ENCODE measurements around the gene GIMD1. TPM values are rescaled to one million over a fixed set of nuclear protein-coding genes. Genes with fewer than 3 reads are reported as not detected.
"Not testable (repeated sequence)": the region's sequence is repeated elsewhere in the genome, so short reads cannot be mapped to it uniquely, and the experiment has no call there.

Gene GIMD1
- polyA plus RNA-seq, result not detected

DNA sequence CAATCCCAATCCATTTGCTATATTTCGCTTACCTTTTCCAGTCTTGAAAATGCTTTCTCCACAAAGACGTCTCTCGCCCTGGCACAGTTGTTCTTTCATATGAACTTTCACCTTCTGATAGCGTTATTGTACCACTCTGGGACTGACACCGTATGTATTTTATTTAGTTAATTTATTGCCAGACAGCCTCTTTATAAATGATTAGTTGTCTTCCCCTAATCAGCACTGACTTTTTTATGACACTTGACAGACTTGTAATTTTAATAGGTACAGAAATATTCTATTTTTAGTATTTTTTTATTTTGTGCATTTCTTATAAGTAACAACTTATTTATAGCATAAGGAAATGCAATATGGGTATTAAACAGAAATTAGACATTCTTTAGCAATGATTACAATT, at the start of gene GIMD1:
Gene GIMD1, minus strand, starts transcription at position 101 of the 400 bp plus-strand sequence. CDS start 1,343 bp downstream, outside the sequence.
- Mint-ChIP-seq H3K36me3 (no peaks in the 10 kb centered on the region), H3K27ac (no peak within 1 kb of the TSS), H3K27me3 (ENCODE audit: low read depth in 3 of 3) (peaks cover 2 to 3% (median 3%) of the 10 kb centered on the region in 3 donors), H3K4me1 (no peaks in the 10 kb centered on the region), H3K4me3 (no peak within 1 kb of the TSS), H3K9me3 (no peaks in the 10 kb centered on the region)
- DNase-seq, result no peak

DNA sequence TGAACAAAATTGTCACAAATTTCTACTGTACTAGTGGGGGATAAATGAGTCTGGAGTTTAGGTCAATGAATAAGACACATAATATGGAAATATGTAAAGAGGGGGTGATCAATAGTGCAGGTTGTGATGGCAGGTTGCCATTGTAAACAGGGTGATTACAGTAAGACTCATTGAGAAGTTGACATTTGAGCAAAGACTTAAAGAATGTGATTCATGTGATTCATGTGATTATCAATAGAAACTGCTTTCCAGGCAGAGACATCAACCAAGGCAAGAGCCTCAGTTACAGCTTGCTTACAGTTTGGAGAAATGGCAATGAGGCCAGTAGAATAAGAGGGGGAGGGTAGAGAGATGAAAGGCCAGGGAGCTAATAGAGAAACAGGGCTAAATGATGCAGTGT, 45.8 kb upstream of the GIMD1 start:
- no peaks in the 10 kb centered on the region for H3K36me3 Mint-ChIP-seq
- DNase-seq, result no peak
- no peaks in the 10 kb centered on the region for H3K4me1 Mint-ChIP-seq
- peaks cover 0 to 3% (median 0%) of the 10 kb centered on the region in 3 donors for H3K27me3 Mint-ChIP-seq (ENCODE audit: low read depth in 3 of 3)
- H3K9me3 Mint-ChIP-seq, result peaks cover 2 to 13% (median 6%) of the 10 kb centered on the region in 6 donors
- H3K27ac Mint-ChIP-seq, result no peak overlapping the region
- H3K4me3 Mint-ChIP-seq, result no peak overlapping the region

DNA sequence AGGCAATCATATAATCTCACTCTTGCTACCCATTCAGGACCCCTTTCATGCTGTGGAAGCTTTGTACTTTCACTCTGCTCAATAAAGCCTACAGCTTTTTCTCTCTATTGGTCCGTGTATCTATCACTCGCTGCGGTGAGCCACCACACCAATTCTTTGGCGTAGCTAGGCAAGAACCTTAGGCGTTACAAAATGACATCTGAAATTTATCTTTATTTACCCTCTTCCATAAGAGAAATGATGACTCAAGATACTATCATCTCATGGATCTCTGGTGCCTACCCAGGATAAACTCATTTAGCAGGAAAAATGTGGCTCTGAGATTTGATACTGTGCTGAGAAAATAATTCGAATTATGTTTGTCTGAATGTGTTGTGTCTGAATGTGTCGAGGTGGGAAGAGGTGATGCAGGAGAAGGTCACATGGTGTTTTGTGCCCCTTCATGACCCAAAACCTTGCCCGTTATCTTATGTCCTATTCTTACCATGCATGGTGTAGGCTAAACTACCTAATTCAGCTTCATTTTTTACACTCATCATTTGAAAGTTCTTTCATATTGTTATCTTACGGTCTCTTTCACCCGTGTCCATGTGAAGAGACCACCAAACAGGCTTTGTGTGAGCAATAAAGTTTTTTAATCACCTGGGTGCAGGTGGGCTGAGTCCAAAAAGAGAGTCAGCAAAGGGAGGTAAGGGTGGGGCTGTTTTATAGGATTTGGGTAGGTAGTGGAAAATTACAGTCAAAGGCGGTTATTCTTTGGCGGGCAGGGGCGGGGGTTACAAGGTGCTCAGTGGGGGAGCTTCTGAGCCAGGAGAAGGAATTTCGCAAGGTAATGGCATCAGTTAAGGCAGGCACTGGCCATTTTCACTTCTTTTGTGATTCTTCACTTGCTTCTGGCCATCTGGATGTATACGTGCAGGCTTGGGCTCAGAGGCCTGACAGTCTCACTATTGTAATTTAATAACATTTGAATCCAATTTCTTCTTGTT, 41.6 kb upstream of the GIMD1 start:
- Mint-ChIP-seq H3K27ac (no peak overlapping the region), H3K36me3 (no peaks in the 10 kb centered on the region), H3K9me3 (peaks cover 6 to 20% (median 10%) of the 10 kb centered on the region in 6 donors), H3K27me3 (ENCODE audit: low read depth in 3 of 3) (peaks cover 0 to 4% (median 4%) of the 10 kb centered on the region in 3 donors), H3K4me3 (no peak overlapping the region), H3K4me1 (no peaks in the 10 kb centered on the region)
- DNase-seq, result no peak

DNA sequence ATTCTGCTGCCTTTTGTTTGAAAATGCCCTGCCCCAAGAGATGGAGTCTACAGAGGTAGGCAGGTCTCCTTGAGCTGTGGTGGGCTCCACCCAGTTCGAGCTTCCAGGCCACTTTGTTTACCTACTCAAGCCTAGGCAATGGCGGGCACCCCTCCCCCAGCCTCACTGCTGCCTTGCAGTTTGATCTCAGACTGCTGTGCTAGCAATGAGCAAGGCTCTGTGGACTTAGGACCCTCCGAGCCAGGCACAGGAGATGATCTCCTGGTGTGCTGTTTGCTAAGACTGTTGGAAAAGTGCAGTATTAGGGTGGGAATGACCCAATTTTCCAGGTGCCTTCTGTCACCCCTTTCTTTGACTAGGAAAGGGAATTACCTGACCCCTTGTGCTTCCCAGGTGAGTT, 39.4 kb upstream of the GIMD1 start:
- not testable (repeated sequence) for H3K4me1 Mint-ChIP-seq; H3K36me3 Mint-ChIP-seq; DNase-seq; H3K27ac Mint-ChIP-seq; H3K27me3 Mint-ChIP-seq (ENCODE audit: low read depth in 3 of 3); H3K4me3 Mint-ChIP-seq
- peaks cover 6 to 17% (median 8%) of the 10 kb centered on the region in 6 donors for H3K9me3 Mint-ChIP-seq

DNA sequence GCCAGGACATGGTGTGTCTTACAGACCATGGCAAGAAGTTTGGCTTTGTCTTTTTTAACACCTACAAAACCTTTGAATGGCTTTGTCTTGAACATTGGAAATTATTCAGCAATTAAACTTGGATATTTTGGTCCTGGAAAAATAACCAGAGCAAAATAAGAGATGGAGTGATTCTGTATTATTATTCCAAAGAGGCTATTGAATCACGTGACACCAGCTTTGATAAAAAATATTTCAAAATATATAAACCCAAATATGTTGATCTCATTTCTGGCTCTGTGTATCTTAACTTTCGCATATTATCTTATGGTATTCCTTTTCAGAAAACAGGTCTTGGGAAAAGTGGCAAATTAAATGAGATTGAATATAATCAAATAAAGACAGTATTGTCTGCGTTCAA, 32.6 kb upstream of the GIMD1 start:
- Mint-ChIP-seq H3K4me1 (no peaks in the 10 kb centered on the region), H3K27ac (no peak overlapping the region), H3K36me3 (no peaks in the 10 kb centered on the region), H3K4me3 (no peak overlapping the region), H3K9me3 (peaks cover 8 to 24% (median 12%) of the 10 kb centered on the region in 6 donors), H3K27me3 (ENCODE audit: low read depth in 3 of 3) (peaks cover 0 to 3% (median 1%) of the 10 kb centered on the region in 3 donors)
- no peak for DNase-seq

DNA sequence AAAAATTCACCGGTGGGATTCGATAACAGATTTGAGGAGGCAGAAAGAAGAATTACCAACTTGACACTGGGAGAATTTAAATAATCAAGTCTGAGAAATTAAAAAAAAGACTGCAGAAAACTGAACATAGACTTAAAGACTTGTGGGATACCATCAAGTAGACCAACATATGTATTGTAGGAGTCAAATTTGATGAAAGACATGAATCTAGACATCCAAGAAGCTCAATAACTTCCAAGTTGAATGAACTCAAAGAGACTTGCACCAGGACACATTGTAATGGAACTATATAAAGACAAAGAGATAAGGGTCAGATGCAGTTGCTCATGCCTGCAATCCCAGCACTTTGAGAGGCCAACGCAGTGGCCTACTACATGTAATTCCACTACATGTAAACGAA, 30.3 kb upstream of the GIMD1 start:
- H3K9me3 Mint-ChIP-seq, result peaks cover 8 to 43% (median 24%) of the 10 kb centered on the region in 6 donors
- H3K27ac Mint-ChIP-seq; H3K27me3 Mint-ChIP-seq (ENCODE audit: low read depth in 3 of 3); DNase-seq; H3K36me3 Mint-ChIP-seq; H3K4me1 Mint-ChIP-seq; H3K4me3 Mint-ChIP-seq: not testable (repeated sequence)

DNA sequence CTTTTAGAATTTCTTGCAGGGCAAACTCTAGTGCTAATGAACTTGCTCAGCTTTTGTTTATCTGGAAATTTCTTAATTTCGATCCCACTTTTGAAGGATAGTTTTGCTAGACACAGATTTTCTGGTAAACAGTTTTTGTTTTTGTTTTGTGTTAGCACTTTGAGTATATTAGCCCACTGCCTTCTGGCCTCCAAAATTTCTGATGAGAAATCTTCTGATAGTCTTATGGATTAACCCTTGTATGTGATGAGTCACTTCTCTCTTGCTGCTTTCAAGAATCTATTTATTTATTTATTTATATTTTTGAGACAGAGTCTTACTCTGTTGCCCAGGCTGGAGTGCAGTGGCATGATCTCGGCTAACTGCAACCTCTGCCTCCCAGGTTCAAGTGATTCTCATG, 27.0 kb upstream of the GIMD1 start:
- H3K4me1 Mint-ChIP-seq, result no peaks in the 10 kb centered on the region
- peaks cover 6 to 44% (median 23%) of the 10 kb centered on the region in 6 donors for H3K9me3 Mint-ChIP-seq
- no peak for DNase-seq
- no peak overlapping the region for H3K27ac Mint-ChIP-seq
- H3K27me3 Mint-ChIP-seq (ENCODE audit: low read depth in 3 of 3), result peaks cover 0 to 2% (median 1%) of the 10 kb centered on the region in 3 donors
- no peaks in the 10 kb centered on the region for H3K36me3 Mint-ChIP-seq
- no peak overlapping the region for H3K4me3 Mint-ChIP-seq

DNA sequence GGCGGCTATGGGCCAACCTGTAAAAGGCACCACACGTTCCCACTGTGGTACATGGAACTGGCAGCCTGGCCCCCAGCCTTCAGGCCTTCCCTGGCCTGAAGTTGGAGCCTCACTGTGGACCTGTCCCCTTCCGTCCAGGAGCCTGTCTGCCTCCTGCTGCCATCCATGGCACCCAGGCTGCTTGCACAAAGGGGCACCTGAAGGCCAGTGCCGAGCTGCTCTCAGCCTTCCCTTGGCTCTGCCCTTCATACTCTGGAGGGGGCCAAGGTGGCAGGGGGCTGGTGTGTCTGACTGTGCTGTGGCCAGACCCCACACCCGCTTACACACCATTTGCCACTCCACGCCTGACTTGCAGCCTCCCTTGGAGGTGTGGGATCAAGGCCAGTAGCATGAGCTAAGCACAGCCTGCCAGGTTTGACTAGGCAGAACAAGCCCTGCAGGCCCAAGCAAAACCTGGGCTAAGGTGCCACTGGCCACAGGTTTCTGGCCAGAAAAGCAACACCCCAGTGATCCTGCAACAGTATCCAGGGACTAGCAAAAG, 17.3 kb upstream of the GIMD1 start:
- Mint-ChIP-seq H3K27me3 (ENCODE audit: low read depth in 3 of 3) (peaks cover 0 to 3% (median 0%) of the 10 kb centered on the region in 3 donors), H3K4me3 (no peak overlapping the region), H3K27ac (no peak overlapping the region), H3K9me3 (peaks cover 0 to 9% (median 2%) of the 10 kb centered on the region in 6 donors), H3K36me3 (no peaks in the 10 kb centered on the region), H3K4me1 (no peaks in the 10 kb centered on the region)
- no peak for DNase-seq

DNA sequence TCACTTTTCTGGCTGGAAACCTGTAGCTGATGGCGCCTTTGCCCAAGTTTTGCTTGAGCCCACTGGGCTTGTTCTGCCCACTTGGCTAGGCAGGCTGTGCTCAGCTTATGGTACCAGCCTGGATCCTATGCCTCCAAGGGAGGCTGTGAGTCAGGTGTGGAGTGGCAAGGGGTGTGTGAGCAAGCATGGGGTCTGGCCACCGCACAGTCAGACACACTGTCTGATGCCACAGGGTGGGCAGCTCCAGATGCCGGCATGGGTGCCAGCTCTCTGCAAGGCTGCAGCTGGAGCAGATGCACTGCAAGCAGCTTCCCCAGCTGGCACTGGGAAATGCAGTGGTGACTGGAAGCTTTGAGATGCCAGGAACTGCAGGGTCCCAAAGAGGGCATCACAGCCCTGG, 16.3 kb upstream of the GIMD1 start:
- H3K9me3 Mint-ChIP-seq, result peaks cover 0 to 9% (median 2%) of the 10 kb centered on the region in 6 donors
- H3K27me3 Mint-ChIP-seq (ENCODE audit: low read depth in 3 of 3), result peaks cover 0 to 3% (median 0%) of the 10 kb centered on the region in 3 donors
- H3K4me3 Mint-ChIP-seq, result no peak overlapping the region
- H3K27ac Mint-ChIP-seq, result no peak overlapping the region
- DNase-seq, result no peak
- no peaks in the 10 kb centered on the region for H3K4me1 Mint-ChIP-seq
- H3K36me3 Mint-ChIP-seq, result no peaks in the 10 kb centered on the region

DNA sequence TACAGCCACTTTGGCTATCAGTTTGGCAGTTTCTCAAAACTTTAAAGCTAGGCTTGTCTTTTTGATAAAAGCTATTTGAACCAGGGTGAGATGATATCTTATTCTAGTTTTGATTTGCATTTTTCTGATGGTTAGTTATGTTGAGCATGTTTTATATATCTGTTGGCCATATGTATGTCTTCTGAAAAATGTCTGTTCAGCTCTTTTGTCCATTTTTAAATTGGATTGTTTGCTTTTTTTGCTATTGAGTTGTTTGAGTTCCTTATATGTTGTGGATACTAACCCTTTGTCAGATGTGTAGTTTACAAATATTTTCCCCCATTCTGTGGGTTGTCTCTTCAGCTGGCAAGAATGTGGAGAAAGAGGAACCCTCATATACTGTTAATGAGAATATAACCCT, 11.6 kb upstream of the GIMD1 start:
- H3K27ac Mint-ChIP-seq, result no peak overlapping the region
- peaks cover 0 to 9% (median 0%) of the 10 kb centered on the region in 6 donors for H3K9me3 Mint-ChIP-seq
- H3K36me3 Mint-ChIP-seq, result no peaks in the 10 kb centered on the region
- DNase-seq, result no peak
- peaks cover 0 to 3% (median 0%) of the 10 kb centered on the region in 3 donors for H3K27me3 Mint-ChIP-seq (ENCODE audit: low read depth in 3 of 3)
- H3K4me1 Mint-ChIP-seq, result no peaks in the 10 kb centered on the region
- H3K4me3 Mint-ChIP-seq, result no peak overlapping the region

DNA sequence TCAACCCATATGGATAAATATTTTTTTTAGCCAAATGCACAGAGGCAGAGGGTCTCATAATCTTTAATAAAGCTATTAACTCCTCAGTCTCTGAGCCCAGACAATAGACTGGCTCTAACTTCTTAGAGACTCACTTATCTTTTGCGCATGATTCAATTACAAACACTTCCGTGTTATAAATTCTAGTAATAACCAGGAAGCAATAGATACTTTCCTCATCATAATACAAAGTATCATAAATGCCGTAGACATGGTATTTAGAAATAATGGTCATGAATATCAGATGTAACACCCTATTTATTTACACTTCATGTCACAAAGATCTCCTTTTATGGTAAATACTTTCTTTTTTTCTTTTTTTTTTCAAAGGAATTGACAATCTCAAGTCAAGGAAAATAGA, 4.4 kb upstream of the GIMD1 start:
- no peaks in the 10 kb centered on the region for H3K9me3 Mint-ChIP-seq
- DNase-seq, result no peak
- H3K27ac Mint-ChIP-seq, result no peak overlapping the region
- H3K4me3 Mint-ChIP-seq, result no peak overlapping the region
- H3K36me3 Mint-ChIP-seq, result no peaks in the 10 kb centered on the region
- no peaks in the 10 kb centered on the region for H3K4me1 Mint-ChIP-seq
- H3K27me3 Mint-ChIP-seq (ENCODE audit: low read depth in 3 of 3), result peaks cover 0 to 6% (median 2%) of the 10 kb centered on the region in 3 donors

DNA sequence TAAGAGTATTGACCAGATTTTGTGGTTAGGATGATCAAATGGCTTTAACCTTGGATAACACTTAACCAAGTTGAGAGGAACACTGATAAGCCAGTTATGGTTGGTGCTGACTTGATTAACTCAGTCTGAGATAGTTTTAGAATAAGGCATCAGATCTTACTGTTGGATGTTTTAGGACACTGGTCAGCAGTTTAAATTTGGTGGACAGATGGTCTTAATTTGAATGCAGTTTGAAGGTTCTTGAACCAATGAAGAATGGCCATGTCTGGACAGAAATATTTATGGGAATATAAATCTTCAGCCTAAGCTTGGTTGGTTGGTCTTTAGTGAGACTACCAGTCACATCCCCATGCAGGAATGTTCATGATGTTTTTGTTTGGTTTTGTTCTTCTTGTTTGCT, 2.6 kb upstream of the GIMD1 start:
- Mint-ChIP-seq H3K9me3 (no peaks in the 10 kb centered on the region), H3K36me3 (no peaks in the 10 kb centered on the region), H3K4me1 (no peaks in the 10 kb centered on the region), H3K4me3 (no peak overlapping the region), H3K27me3 (ENCODE audit: low read depth in 3 of 3) (peaks cover 0 to 8% (median 3%) of the 10 kb centered on the region in 3 donors), H3K27ac (no peak overlapping the region)
- no peak for DNase-seq

DNA sequence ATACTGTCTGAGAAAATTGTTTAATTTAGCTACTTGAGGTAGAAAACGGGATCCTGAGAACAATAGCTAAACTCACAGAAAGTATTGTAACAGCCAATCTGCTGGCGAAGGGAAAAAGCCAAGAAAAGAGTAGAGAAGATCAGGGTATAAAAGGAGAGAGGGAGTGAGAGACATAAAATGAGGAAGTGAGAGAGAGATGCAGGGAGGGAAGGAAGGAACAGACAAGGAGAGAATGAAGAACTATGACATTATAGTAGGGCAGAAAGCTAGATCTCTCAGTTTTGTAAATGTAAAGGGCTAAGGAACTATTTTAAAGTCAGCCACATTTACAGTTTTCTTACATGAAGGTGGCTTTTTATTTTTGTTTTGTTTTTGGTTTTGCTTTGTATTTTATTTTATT, 1.6 kb upstream of the GIMD1 start:
- no peak overlapping the region for H3K27ac Mint-ChIP-seq
- no peak overlapping the region for H3K4me3 Mint-ChIP-seq
- DNase-seq, result no peak
- H3K36me3 Mint-ChIP-seq, result no peaks in the 10 kb centered on the region
- H3K4me1 Mint-ChIP-seq, result no peaks in the 10 kb centered on the region
- H3K27me3 Mint-ChIP-seq (ENCODE audit: low read depth in 3 of 3), result peaks cover 0 to 8% (median 3%) of the 10 kb centered on the region in 3 donors
- H3K9me3 Mint-ChIP-seq, result no peaks in the 10 kb centered on the region

DNA sequence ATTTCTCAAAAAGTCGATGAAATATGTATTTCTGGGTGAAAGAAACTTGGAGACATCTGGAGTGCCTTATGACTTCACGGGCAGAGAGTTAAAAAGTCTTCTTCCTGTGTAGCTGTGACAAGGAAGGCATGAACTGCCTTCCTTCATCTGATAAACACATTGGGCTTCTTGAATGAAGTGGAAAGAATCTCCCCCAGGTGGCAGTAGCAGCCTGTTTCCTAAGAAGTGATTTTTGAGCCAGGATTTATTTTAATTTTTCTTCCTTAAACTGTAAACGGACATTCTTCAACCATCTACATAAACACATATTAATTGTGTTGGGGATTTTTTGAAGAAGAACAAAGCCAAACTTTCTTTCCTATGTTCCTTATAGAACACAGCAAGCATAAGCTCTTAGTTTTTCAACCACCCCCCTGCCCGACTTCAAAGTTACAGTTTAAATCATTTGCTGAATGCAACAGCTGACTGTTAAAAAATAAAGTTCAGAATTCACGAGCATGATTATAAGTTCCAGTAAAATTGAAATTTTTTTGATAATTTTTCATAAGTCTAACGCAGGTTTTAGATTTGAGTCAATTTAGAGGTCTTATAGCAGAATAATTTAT, 980 bp upstream of the GIMD1 start:
- H3K27ac Mint-ChIP-seq, result no peak overlapping the region
- peaks cover 0 to 8% (median 3%) of the 10 kb centered on the region in 3 donors for H3K27me3 Mint-ChIP-seq (ENCODE audit: low read depth in 3 of 3)
- no peaks in the 10 kb centered on the region for H3K4me1 Mint-ChIP-seq
- H3K9me3 Mint-ChIP-seq, result no peaks in the 10 kb centered on the region
- H3K4me3 Mint-ChIP-seq, result no peak overlapping the region
- H3K36me3 Mint-ChIP-seq, result no peaks in the 10 kb centered on the region
- peak in 1 of 3 donors; percentile 2 for DNase-seq
